Mucosa of stomach (tissue), 1 donor: Measurements from ENCODE around the gene DCUN1D2.
"Not testable (repeated sequence)": the region's sequence is repeated elsewhere in the genome, so short reads cannot be mapped to it uniquely, and the experiment has no call there.

ENCODE experiments used
- H3K27me3 ChIP-seq: one replicate; pipeline ENCODE4 v1.7.0; 2013; ENCODE audit warnings: mild to moderate bottlenecking, low read length; ENCODE audit not compliant: control insufficient read depth, insufficient read depth
- H3K36me3 ChIP-seq: one replicate; pipeline ENCODE4 v1.7.0; 2013; ENCODE audit warnings: low read length; ENCODE audit not compliant: control insufficient read depth, insufficient read depth
- H3K4me1 ChIP-seq: one replicate; pipeline ENCODE4 v1.7.0; 2013; ENCODE audit warnings: mild to moderate bottlenecking, low read length; ENCODE audit not compliant: control insufficient read depth, insufficient read depth
- H3K4me3 ChIP-seq: one replicate; pipeline ENCODE4 v1.7.0; 2013; ENCODE audit warnings: low read length
- H3K9ac ChIP-seq: one replicate; pipeline ENCODE4 v1.7.0; 2013; ENCODE audit warnings: mild to moderate bottlenecking, low read length, moderate library complexity
- H3K9me3 ChIP-seq: one replicate; pipeline ENCODE4 v1.7.0; 2013; ENCODE audit warnings: mild to moderate bottlenecking, low read length, moderate library complexity; ENCODE audit not compliant: control insufficient read depth
- donor health status: Pancreatic carcinoma.

DCUN1D2 gene

DNA sequence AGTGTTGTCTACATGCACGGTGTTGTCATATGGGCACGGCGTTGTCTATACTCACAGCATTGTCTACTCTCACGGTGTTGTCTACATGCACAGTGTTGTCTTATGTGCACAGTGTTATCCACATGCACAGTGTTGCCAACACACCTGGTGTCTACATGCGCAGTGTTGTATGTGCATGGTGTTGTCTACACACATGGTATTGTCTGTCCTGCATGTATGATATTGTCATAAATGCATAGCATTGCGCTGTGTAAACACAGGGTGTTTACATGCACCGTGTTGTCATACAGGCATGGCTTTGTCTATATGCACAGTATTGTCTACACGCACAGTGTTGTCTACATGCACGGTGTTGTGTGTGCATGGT, 44.0 kb downstream of the DCUN1D2 start:
- peaks cover 16% of the 10 kb centered on the region for H3K4me1 ChIP-seq
- H3K9me3 ChIP-seq = no peaks in the 10 kb centered on the region
- no peak overlapping the region for H3K9ac ChIP-seq
- no peaks in the 10 kb centered on the region for H3K36me3 ChIP-seq
- no peak overlapping the region for H3K4me3 ChIP-seq
- H3K27me3 ChIP-seq = no peaks in the 10 kb centered on the region

DNA sequence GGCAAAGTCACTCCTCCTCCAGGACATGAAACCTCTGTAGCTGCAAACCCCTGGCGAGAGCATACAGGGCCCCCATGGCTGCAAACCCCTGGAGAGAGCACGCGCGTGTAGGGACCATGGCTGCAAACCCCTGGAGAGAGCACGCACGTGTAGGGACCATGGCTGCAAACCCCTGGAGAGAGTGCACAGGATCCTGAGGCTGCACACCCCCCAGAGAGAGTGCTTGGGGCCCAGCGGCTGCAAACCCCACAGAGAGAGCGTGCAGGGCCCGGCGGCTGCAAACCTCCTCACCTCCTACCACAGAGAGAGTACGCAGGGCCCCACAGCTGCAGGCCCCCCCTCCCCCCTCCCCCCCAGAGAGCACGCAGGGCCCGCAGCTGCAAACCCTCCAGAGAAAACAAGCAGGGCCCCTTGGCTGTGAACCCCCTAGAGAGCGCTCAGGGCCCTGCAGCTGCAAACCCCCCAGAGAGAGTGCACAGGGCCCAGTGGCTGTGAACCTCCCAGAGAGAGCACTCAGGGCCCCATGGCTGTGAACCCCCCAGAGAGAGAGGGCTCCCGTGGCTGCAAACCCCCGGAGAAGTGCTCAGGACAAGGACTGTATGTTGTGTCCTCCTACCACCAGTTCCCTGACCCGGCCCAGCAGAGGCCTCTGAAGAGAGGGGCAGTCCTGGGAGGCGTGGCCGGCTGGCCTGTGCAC, 44.6 kb downstream of the DCUN1D2 start:
- no peak overlapping the region for H3K4me3 ChIP-seq
- no peaks in the 10 kb centered on the region for H3K36me3 ChIP-seq
- no peaks in the 10 kb centered on the region for H3K27me3 ChIP-seq
- no peak overlapping the region for H3K9ac ChIP-seq
- H3K4me1 ChIP-seq = peaks cover 16% of the 10 kb centered on the region
- no peaks in the 10 kb centered on the region for H3K9me3 ChIP-seq

DNA sequence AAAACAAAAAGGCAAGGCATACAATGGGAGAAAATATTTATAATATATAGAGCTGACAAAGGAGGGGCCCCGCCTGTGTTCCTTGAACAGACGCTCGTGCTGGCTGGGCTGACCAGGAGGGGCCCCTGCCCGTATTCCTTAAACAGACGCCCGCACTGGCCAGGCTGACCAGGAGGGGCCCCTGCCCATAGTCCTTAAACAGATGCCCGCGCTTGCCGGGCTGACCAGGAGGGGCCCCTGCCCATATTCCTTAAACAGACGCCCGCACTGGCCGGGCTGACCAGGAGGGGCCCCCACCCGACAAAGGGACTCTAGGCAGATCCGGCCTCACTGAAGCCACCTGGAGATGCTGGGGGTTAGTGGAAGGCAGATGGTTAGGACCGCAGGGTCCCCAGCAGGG, 46.5 kb downstream of the DCUN1D2 start:
- no peaks in the 10 kb centered on the region for H3K9me3 ChIP-seq
- H3K4me1 ChIP-seq = peaks cover 9% of the 10 kb centered on the region
- H3K27me3 ChIP-seq = no peaks in the 10 kb centered on the region
- no peak overlapping the region for H3K4me3 ChIP-seq
- no peak overlapping the region for H3K9ac ChIP-seq
- H3K36me3 ChIP-seq = no peaks in the 10 kb centered on the region

DNA sequence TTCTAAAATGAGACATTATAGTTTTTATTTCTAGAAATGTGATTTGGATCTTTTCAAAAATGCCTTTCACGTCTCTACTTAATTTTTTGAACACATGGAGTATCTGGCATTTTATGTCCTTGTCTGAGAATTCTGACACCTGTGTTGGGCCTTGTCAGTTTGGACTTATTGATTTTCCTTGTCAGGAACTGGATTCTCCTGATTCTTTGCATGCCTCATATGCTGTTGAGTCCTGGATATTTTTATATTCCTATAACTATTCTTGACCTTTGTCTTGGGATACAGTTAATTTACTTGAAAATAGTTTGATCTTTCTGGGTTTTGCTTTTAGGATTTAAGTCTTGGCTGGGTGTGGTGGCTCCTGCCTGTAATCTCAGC, 47.5 kb downstream of the DCUN1D2 start:
- no peak overlapping the region for H3K4me3 ChIP-seq
- H3K9me3 ChIP-seq = no peaks in the 10 kb centered on the region
- H3K9ac ChIP-seq = no peak overlapping the region
- peaks cover 9% of the 10 kb centered on the region for H3K4me1 ChIP-seq
- no peaks in the 10 kb centered on the region for H3K36me3 ChIP-seq
- H3K27me3 ChIP-seq = no peaks in the 10 kb centered on the region

DNA sequence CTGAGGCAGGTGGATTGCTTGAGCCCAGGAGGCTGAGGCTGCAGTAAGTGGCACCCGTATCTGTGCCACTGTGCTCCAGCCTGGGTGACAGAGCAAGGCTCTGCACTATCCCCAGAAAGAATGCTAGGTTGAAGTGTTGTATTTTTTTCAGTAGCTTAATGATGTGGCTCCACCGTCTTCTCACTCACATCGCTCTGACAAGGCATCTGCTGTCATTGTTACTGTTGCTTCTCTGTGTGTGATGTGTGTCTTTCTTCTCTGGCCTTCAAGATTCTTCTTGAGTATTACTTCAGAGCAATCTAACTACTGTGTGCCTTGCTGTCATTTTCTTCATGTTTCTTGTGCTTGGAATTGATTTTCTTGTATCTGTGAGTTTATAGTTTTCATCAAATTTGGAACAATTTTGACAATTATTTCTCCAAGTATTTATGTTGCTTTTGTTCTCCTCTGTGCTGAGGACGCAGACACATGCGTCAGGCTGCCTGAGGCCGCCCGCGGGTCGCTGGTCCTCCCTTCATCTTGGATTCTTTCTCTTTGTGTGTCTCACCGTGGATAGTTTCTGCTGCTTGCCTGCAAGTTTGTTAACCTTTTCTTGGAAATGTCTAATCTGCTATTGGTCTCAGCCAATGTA, 48.0 kb downstream of the DCUN1D2 start:
- H3K9me3 ChIP-seq = no peaks in the 10 kb centered on the region
- no peaks in the 10 kb centered on the region for H3K36me3 ChIP-seq
- H3K27me3 ChIP-seq = no peaks in the 10 kb centered on the region
- peaks cover 13% of the 10 kb centered on the region for H3K4me1 ChIP-seq
- no peak overlapping the region for H3K9ac ChIP-seq
- no peak overlapping the region for H3K4me3 ChIP-seq

DNA sequence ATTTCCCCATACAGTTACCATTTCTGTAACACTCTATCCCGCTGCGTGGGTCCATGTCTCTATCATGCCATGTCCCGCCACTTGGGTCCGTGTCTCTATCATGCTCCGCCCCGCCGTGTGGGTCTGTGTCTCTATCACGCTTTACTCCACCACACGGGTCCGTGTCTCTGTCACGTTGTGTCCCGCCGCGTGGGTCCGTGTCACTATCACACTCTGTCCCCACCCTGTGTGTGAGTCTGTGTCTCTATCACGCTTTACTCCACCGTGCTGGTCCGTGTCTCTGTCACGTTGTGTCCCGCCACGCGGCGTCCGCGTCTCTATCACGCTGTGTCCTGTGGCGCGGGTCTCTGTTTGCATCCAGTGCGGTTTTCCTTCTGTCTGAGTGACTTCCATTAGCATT, 48.9 kb downstream of the DCUN1D2 start:
- Histone ChIP-seq H3K36me3 (no peaks in the 10 kb centered on the region), H3K9me3 (no peaks in the 10 kb centered on the region), H3K4me3 (no peak overlapping the region), H3K9ac (no peak overlapping the region), H3K4me1 (peaks cover 18% of the 10 kb centered on the region), H3K27me3 (no peaks in the 10 kb centered on the region)

DNA sequence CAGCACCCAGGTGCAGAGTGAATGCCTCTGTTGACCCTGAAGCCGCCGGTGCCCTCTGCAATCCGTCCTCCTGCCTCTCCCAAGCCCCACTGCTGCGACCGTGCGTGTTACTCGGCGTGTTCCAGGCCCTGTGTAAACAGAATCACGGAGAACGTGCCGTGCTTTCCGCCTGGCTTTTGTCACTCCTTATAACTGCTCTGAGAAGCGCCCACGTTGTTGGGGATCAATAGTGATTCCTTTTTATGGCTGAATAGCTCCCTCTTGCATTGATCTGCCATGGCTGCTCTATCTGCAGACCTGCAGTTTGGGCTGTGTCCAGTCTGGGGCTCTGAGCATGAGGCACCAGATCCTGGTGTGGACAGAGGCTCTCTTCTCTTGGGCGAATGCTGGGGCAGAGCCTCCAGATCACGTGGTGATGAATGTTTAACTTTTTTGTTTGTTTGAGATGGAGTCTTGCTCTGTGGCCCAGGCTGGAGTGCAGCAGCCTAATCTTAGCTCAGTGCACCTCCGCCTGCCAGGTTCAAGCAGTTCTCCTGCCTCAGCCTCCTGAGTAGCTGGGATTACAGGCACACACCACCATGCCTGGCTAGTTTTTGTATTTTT, 53.0 kb downstream of the DCUN1D2 start:
- no peak overlapping the region for H3K9ac ChIP-seq
- H3K4me1 ChIP-seq = peaks cover 8% of the 10 kb centered on the region
- no peak overlapping the region for H3K4me3 ChIP-seq
- no peaks in the 10 kb centered on the region for H3K27me3 ChIP-seq
- no peaks in the 10 kb centered on the region for H3K36me3 ChIP-seq
- no peaks in the 10 kb centered on the region for H3K9me3 ChIP-seq

DNA sequence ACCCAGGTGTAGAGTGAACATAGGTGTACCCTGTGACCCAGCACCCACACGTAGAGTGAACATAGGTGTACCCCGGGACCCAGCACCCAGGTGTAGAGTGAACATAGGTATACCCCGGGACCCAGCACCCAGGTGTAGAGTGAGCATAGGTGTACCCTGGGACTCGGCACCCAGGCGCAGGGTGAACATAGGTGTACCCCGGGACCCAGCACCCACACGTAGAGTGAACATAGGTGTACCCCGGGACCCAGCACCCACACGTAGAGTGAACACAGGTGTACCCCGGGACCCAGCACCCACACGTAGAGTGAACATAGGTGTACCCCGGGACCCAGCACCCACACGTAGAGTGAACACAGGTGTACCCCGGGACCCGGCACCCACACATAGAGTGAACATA, 53.6 kb downstream of the DCUN1D2 start:
- not testable (repeated sequence) for H3K4me1 ChIP-seq, H3K4me3 ChIP-seq, H3K9me3 ChIP-seq, H3K27me3 ChIP-seq, H3K36me3 ChIP-seq, H3K9ac ChIP-seq

DNA sequence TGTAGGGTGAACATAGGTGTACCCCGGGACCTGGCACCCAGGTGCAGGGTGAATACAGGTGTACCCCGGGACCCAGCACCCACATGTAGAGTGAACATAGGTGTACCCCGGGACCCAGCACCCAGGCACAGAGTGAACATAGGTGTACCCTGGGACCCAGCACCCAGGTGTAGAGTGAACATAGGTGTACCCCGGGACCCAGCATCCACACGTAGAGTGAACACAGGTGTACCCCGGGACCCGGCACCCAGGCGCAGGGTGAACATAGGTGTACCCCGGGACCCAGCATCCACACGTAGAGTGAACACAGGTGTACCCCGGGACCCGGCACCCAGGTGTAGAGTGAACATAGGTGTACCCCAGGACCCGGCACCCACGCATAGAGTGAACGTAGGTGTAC, 54.6 kb downstream of the DCUN1D2 start:
- H3K9ac ChIP-seq, H3K36me3 ChIP-seq, H3K9me3 ChIP-seq, H3K27me3 ChIP-seq, H3K4me3 ChIP-seq, H3K4me1 ChIP-seq: not testable (repeated sequence)

DNA sequence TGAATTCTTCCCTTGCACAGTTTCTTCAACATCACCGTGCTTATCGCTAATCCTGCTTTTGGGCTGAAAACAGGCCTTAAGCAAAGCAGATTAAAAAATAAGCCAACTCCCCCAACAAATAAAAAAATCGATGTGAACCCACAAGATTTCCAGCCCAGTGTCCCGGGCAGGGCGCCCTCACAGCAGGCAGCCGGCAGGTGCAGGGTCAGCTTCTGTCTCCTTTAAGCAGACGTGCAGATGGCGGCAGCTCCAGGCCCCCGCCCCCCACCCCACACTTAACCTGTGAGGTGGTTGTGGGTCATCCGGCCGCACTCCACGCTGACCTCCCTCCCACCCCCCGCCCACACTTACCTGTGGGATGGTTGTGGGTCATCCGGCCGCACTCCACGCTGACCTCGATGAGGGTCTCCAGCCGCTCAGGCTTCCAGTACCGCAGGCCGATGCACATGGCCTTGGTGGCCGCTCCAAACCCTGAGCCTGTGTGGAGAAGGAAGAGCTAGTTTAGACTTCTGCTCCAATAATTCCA, 57.1 kb downstream of the DCUN1D2 start:
- Histone ChIP-seq H3K36me3 (no peaks in the 10 kb centered on the region), H3K9me3 (no peaks in the 10 kb centered on the region), H3K27me3 (no peaks in the 10 kb centered on the region), H3K4me1 (peaks cover 8% of the 10 kb centered on the region), H3K9ac (no peak overlapping the region), H3K4me3 (no peak overlapping the region)

DNA sequence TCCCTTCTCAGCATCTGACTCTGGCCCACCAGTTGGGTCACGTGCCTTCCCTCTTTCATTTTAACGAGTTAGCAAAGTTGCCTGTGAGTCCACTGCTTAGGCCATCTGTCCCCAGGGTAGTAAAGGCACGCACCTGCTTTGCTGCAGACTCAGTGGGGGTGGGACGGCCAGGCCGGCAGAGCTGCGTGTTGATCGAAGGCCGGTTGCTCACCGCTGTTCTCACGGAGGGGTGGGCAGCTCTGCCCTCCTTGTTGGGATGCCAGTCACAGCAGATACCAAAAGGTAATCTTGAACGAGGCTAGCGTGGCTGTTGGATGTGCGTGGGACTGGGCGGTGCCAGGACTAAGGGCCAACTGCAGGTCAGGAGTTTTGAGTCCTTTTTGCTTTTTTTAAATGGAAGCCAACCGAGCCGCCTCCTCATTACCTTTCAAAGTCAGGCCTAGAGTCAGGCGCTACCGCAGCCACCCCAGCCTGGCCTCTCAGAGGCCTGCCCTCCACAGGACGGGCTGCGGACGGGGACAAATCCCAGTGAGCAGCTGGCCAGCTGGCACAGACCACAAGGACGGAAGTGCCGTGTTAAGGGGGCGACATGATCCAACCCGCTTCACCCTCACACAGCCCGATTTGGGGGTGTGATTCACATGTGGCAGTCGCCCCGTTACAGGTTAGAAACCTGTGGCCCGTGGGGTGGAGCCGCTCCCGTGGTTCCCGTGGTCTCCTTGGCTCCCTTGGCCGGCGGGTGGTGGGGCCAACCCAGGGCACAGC, 57.8 kb downstream of the DCUN1D2 start:
- H3K9me3 ChIP-seq = no peaks in the 10 kb centered on the region
- H3K9ac ChIP-seq = no peak overlapping the region
- no peaks in the 10 kb centered on the region for H3K36me3 ChIP-seq
- no peak overlapping the region for H3K4me3 ChIP-seq
- no peaks in the 10 kb centered on the region for H3K27me3 ChIP-seq
- H3K4me1 ChIP-seq = peaks cover 7% of the 10 kb centered on the region

DNA sequence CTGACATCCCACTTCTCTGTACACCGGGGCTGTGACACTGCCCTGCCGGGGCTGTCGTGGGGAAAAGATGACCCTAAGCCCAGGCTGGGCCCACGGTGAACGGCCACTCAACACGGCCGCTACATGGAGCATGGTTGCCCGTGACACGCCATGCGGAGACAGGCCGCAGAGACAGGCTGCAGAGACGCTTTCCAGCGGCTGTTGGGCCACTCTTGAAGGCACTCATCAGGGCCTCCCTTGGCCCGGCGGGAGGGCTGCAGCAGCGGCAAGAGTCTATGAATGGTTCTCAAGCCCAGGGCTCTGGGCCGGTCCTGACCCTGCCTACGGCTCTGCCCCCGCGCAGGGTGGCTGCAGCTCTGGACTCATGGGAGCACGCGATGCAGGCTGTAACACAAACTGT, 59.3 kb downstream of the DCUN1D2 start:
- Histone ChIP-seq H3K4me3 (no peak overlapping the region), H3K4me1 (no peaks in the 10 kb centered on the region), H3K36me3 (no peaks in the 10 kb centered on the region), H3K9me3 (no peaks in the 10 kb centered on the region), H3K9ac (no peak overlapping the region), H3K27me3 (no peaks in the 10 kb centered on the region)
